Measurements from ENCODE around the gene MYO7B.

MYO7B gene

DNA sequence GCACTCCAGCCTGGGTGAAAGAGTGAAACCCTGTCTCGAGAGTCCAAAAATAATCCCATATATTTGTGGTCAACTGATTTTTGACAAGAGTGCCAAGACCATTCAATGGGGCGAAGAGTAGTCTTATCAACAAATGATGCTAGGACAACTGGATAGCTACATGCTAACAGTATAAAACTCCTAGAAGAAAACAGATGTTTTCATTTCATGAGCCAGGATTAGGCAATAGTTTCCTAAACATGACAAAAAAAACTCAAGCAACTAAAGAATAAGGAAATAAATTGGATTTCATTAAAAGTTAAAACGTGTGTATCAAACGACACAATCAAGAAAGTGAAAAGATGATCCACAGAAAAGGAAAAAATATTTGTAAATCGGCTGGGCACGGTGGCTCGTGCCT is 133.6 kb downstream of the MYO7B start:
- DNase-seq = no peak

DNA sequence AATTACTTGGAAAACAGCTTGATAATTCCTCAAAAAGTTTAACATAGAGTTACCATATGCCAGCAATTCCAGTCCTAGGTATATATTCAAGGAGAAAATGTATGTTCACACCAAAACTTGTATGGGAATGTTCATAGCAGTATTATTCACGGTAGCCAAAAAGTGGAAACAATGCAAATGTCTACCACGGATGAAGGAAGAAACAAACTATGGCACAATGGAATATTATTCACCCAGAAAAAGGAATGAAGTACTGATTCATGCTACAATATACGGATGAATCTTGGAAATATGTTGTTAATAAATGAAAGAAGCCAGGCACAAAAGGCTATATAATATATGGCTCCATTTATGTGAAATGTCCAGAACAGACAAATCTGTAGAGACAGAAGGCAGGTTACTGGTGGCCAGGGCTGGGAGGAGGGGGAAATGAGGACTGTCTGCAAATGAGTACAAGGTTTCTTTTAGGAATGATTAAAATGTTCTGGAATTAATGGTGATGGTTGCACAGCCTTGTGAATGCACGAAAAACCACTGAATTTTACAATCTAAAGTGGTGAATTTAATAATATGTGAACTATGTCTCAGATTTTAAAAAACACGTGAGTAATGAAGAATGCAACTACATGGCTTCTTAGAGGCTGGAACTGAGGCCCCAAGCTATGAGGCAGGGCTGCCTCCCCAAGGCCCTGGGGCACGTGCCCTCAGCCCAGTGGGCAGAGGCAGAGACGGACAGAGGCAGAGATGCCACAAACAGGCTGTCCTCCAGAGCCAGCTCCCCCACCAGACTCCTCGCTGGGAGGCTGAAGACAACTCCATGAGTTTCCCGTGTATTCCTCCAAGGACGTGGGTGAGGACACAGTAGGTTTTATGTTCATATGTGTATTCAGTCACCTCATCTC is 134.8 kb downstream of the MYO7B start:
- DNase-seq = no peak

DNA sequence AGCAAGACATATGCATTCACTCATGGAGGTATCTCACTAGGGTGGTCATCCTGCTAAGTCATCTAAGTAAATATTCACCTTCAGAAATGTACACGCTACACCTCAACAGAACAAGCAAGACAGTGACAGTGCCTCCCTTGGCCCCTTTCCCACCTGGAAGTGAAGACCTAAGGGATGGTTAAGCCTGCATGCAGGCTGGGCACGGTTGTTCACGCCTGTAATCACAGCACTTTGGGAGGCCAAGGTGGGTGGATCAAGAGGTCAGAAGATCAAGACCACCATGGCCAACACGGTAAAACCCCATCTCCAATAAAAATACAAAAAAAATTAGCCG is 135.4 kb downstream of the MYO7B start:
- DNase-seq = no peak

DNA sequence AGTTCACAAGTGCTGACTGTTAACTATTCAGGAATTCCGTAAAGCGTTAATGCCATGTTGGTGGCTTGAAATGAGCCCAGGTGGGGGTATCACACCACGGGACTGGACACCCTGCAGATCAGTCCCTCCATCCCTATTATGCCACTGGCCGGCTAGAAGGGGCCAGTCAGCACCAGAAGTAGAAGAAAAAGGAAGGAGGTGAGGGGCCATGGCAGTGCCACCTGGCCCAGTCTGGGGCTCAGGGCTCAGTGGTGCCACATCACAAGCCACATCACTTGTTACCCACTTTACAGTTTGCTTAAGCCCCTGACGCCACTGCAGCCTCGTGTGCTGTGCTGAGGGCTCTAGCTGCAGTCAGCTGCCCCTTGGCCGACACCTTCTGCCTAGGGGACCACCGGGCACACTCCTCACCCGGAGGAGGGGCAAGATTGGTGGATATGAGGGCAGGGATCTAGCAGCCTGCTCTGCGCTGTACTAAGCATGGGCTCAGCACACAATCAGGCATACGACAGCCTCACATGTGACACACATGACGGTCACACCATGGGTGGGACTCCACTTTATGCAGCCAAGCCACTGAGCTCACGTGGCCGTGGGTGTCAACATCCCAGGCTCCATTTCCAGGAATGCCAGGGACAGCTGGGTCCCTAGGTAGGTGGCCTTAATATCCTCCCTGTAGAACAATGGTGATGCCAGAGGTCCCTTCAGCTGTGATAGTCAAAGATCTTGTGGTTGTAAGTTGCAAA is 136.2 kb downstream of the MYO7B start:
- DNase-seq = no peak

DNA sequence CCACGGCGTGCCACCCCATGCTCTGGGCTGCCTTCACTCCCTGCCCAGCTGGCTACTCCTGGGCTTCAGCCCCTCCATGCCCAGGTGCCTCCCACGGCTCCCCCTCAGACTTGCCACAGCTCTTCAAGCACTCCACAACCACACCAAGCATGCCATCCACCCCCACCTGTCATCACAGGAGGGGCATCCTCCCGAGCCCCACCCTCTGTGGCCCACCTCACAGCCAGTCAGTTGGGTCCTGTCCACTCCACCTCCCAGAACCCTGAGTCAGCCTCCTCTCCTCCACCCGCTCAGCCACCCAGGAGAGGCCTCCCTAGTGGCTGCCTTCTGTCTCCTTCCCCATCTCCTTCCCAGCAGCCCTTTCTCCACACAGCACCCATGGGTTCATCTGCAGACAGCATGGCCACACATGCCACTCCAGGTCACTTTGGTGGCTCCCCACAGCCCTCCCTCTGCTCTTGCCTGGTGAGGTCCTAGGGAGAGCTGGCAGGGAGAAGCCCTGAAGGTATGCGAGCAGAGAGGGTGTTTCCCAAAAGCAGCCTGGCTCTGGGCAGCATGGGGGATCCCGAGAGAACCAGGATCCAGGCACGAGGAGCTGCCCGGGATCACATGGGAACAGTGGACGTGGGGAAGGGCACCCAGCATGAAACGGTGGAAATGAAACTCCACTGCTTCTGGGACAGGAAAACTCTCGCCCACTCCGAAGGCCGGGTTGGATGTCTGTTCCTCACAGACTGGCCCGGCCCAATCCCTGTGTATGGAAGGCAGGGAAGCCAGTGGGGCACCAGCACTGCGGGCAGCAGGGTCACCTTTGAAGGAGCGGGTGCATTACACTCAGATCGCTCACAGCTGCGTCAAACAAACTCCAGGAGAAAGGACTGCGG is 137.1 kb downstream of the MYO7B start:
- no peak for DNase-seq

DNA sequence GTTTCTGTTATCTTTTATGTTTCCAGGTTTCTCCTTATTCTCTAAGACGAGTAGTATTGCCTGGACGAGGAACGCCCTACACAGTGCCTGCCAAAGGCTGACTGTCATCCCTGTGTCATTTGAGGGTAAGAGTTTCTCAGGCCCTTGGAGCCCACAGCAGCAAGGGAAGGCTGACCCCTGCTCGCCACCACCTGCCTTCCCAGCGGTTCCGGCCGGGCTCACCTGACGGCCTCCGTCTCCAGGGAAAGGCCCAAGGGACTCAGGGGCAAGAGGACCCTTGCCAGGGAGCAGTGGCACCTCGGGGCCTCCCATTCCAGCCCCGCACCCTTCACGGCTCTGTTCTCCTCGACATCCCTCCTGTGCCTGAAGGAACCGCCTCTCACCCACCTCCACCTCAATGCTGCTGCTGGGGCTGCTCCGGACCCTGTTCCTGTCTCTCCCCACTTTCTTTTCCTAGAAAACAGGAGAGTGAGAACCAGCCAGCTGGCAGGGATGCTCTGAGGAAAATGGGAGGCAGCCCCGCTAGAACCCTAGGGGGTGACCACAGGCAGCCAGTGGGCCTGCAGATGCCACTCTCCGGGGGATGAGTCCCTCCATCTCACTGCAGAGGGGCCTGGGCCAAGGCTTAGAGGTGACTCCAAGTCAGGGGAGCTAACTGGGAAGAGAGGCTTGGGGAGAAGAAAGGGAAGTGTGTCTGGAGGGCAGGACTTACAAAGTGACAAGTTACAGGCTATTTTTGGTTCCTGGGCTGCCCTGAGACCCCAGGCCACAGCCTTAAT is 138.0 kb downstream of the MYO7B start:
- no peak for DNase-seq

DNA sequence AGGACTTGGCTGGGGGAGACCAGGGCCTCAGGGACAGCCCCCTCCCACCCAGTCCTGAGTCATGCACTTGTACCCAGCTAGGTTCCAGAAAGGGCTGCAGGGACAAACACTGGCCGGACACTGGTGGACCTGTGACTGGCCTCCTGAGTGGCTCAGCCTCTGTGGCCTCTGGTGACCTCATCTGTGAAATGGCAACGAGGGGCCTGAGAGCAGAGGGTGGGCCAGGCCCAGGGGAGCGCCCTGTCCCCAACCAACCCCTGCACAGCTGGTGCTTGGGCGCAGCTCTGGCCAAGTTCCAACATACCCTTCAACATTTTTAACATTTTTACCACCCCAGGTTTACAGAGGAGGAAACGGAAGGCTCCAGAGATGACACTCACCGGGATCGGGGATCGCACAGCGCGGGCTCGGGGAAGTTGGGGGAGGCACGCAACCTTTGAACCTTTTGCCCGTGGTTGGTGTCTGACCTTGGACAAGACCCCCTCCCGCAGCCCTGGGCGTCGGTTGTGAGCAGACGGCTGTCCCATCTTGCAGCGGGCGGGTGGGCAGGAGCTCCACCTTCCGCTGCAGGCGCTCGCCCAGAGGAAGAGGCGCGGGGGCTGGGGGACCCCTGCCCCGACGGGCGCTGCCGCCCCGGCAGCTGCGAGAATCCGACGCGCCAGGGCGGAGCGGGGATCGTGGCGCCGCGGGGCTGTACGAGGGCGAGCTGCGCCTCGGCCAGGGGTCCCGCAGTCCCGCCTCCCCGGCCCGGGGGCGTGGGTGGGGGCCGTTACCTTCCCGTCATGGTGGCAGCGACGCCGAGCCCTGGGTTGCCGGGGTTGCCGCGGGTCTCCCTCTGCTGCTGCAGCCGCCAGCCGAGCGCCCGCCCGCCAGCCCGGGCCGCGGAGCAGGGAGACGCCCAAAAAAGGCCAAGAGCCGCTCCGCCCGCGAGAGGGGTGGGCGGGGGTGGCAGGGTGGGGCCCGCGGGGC is 139.0 kb downstream of the MYO7B start:
- peak; percentile 41 for DNase-seq

DNA sequence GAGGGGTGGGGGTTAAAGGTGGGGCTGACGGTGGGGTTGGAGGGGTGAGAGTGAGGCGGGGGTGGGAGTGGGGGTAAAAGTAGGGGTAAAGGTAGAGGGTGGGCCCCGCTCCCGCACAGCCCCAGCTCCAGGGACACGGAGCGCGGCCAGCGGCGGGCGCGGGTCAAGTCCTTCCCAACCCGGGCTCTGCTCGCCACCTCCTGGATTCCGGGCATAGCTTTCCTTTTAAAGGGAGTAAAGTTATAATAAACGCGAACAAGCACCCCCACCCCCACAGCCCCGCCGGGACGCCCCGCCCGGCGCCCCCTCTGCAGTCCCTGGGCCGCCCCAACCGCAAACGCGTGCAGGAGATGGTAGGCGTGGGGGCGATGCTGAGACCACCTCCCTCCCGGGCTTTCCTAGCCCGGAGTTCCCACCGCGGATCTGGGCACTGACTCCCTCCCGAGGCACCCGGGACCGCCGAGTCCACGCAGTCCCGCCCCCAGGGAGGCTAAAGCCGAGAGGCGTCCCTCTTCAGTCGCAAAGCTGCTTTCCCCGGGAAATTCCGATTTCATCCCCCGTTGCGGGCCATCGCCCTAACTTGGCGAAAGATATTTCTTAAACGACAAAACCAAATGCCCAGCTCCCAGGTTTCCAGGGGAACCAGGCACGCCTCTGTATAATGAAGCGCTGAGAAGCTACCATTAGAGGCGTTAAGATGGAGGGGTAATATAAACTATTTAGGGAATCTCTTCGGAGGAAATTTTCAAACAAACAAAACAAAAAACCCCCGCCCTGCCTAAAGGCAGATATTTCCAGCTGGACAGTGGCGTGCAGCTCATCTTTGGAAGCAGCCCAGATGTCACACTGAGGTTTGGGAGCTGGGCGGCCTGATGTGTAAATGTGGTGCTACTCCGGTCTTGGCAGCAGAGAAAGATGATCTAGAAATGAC is 140.1 kb downstream of the MYO7B start, which contains the start of gene LIMS2:
Gene LIMS2, minus strand, starts transcription at position 200 of the 931 bp plus-strand sequence. CDS start 506 bp downstream, outside the sequence.
- DNase-seq = no peak

DNA sequence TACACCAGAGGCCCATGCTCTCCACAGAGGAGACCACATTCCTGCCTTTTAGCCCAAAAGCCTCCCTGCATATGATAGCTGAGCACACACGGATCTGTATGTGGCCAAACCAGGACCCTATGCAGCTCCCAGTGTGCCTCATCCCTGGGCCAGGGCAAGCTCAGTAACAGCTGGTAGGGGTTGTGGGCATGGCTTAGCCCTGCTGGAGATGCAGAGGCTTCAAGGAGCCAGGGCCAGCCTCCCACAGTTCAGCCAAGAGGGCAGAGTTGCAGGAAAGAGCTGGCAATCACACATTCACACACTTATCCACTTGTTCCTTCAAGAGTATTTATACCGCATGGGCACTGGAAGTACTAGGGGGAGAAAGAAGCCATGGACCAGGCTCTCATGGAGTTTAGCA is 141.4 kb downstream of the MYO7B start:
- DNase-seq = no peak

DNA sequence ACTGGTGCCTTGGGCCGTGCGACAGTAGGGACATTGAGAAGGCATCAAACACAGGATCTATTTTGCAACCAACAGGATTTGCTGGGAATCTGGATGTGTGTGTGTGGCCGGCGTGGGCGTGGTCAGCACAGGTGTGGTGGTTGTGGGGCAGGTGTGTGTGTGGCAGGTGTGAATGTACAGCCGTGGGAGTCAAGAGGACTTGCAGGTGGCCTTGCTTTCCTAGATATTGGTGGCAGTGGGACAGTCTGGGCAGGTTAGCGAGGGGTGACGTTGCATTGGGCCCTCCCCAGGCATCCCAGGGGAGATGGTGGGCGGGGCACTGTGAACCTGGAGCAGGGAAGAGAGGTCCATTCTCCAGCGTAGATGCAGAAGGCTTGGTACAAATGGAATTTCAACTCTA is 143.0 kb downstream of the MYO7B start:
- DNase-seq = no peak

DNA sequence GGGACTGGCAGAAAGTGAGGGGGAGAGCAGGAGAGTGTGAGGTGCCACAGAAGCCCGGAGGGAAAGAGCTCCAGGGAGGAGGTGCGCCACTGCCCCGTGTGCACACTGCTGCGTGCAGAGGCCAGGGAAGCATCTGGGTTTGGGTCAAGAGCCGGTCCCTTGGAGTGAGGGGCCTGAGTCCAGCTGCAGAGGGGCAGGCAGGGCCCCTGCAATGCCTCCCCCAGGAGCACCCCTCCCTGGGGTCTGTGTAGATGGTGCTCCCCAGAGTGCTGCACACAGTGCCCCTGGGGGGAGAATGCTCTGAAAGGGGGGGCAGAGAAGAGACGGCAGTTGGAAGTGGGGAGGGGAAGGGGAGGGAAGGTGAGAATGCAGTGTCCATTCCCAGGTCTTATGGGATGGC is 143.5 kb downstream of the MYO7B start:
- DNase-seq = no peak

DNA sequence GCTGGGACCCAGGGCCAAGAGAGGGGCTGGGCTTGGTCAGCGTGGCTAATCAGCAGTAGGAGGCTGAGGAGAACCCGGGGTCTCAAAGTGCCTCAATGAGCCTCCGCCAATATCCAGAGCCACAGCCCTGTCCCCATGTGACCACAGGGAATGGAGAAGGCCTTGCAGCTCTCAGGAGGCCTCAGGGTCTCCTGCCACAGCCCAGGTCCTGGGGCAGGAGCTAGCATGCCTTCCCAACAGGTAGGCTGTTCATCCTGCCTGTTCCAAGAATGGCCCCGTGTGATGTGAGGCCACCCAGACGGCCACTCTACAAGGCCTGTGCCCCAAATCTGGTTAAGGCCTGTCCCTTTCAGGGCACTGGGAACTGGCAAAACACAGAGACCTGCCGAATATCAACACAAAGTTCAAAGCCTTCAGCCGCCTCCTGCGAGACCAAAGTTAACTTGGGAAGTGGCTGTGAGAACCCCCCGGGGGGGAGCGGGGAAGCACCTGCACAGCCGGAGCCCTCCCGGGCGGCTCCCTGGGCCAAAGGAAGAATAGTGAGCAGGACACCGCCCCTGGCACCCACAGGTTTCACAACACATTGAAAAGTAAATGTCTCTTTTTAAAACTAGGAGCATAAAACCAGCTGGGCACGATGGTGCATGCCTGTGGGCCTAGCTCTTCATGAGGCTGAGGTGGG is 144.3 kb downstream of the MYO7B start:
- DNase-seq = no peak

DNA sequence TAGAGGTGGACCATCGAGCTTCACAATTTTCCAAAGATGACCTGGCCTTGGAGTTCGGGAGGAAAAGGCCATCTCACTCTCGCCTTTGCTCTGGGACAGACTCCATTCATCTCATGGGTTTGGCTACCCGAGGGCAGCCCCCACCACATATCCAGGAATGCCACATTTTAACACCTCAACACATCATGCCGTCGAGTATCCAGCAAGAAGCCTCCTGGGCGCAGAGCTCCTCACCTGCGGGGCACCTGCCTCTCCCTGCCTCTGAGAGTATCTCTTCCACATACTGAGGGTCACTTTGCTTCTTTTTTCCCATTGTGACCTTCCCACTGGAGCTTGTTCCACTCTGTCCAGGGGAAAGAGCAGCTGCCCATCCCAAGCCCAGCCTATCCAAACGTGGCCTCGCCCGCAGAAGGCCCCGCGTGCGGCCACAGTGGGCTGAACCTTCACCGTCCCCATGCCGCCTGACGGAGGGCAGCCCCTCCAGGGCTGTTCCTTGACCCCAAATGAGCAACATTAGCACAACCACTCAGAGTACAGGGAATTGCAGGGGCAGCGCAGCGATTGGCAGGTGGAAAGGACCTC is 145.3 kb downstream of the MYO7B start:
- no peak for DNase-seq

DNA sequence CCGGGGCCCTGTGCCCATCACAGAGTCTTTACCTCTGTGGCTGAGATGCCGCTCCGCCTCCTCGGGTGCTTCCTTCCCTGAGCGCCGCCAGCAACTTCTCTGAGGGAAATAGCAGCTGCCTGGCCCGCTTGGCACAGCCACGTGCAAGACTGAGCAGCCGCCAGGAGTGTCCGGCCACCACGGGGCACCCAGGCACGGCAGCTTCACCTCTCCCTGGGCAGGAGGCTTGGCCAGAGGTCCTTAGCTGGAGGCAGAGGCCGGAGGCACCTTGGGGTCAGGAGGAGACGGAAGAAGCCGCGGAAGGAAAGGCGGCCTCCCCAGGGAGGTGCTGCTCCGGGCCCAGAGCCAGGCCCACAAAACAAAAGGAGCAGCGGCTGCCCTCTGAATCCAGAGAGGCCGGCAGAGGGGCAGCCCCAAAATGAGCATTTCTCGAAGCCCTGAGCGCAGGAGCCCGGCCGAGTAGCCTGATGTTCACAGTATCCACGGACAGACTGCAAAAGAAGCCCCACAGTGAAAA is 145.9 kb downstream of the MYO7B start:
- DNase-seq = no peak

DNA sequence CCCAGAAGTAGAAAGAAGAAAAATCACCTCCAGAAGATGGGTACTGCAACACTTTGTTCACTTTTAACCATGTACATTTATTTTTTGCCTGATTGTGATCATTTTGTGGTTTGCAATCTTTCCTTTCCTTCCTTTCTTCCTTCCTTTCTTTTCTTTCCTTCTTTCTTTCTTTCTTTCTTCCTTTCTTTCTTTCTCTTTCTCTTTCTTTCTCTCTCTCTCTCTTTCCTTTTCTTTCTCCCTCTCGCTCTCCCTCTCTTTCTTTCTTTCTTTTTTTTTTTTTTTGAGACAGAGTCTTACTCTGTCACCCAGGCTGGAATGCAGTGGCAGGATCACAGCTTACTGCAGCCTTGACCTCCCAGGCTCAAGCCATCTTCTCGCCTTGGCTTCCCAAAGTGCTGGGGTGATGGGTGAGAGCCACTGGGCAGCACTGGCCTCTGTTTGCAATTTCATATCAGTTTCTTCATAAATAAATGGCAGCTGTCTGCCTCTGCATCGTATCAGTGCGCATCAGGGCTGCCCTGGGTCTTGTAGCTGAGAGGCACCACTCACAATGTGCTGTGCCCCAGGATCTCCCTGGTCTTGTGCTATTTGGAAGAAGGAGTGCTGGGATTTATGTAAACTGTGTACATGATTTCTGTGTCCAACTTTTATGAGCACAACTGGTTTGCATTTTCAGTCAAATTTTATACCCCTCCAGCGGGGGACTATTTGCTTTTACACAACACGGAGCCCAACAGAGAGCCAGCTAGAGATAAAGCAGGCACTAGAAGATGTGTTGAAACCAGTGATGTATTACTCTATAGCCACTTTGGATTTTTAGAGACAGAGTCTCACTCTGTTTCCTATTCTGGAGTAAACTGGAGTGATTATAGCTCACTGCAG is 146.7 kb downstream of the MYO7B start:
- DNase-seq = no peak

DNA sequence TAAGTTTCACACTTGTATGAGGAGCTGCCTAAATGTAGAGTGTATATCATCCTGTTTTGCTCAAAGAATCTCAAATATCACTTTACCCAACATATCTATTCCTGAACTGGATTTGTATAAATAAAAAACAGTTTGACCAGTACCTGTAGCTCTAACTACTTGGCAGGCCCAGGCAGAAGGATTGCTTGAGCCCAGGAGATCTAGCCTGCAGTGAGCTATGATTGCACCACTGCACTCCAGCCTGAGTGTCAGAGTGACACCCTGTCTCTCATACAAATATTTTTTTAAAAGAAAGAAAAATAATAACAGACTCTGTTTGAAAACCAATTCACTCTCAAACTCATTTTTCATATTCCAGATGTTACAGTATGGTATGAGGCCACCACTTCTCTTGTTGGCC is 147.6 kb downstream of the MYO7B start:
- DNase-seq = no peak

DNA sequence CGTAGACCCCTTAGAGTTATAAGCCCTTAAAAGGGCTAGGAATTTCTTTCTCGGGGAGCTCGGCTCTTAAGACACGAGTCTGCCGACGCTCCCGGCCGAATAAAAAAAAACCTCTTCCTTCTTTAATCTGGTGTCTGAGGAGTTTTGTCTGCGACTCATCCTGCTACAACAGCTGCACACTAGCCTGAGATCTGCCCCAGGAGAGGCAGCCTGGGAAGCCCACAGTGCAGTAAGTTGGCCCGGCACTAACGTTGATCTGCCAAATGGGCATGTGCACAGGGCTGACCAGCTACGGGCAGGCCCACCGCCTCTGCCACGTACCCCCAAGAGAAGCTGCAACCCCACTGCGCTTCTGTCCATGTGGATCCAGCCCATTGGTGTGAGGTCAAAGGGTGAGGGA is 148.3 kb downstream of the MYO7B start:
- no peak for DNase-seq
